ENCODE results near the gene TPH2. TPM values are rescaled to one million over a fixed set of nuclear protein-coding genes. Genes with fewer than 3 reads are reported as not detected.

TPH2 gene
- total and polyA plus RNA-seq, 9 of the 15 experiments (the other 6 are each of a cell fraction or from before 2014, with no cell fraction given): 0.06 to 0.28 (median 0.14) TPM; not detected in 4

GRCh38 chr12:72006766-72007165 lies 68.1 kb downstream of the TPH2 start:
- 0% methylated on average over 2 of the region's 2 CpGs for WGBS (ENCODE audit: insufficient coverage, low coverage, missing lambda C conversion rate)
- Histone ChIP-seq H4K20me1 (replicated peaks; ENCODE audit: control insufficient read depth, insufficient read depth, low read length) (no peaks in the 10 kb centered on the region), H3K27ac (ENCODE audit: extremely low read depth, low read depth, low read length) (no peak overlapping the region), H3K4me1 (replicated peaks in 1 of 2; ENCODE audit: control insufficient read depth in 2 of 2, insufficient read depth in 2 of 2, low read length in 2 of 2) (no peaks in the 10 kb centered on the region), H3K79me2 (ENCODE audit: control insufficient read depth, insufficient read depth, low read length) (no peaks in the 10 kb centered on the region), H3K36me3 (ENCODE audit: control insufficient read depth, insufficient read depth, low read length) (no peaks in the 10 kb centered on the region), H3K9ac (ENCODE audit: insufficient read depth in 1 of 2, low read depth in 2 of 2, low read length in 2 of 2) (no peak overlapping the region), H3K4me3 (no peak overlapping the region), H3K4me2 (ENCODE audit: insufficient read depth, low read length) (no peak overlapping the region), H3K9me3 (replicated peaks; ENCODE audit: control insufficient read depth, insufficient read depth, low read depth, low read length) (no peaks in the 10 kb centered on the region), H3K27me3 (ENCODE audit: control insufficient read depth in 2 of 2, insufficient read depth in 2 of 2, low read length in 2 of 2) (no peaks in the 10 kb centered on the region), H2AFZ (ENCODE audit: low read depth, low read length) (no peak overlapping the region), H3K9me1 (ENCODE audit: control insufficient read depth, insufficient read depth, low read length) (no peaks in the 10 kb centered on the region)
- ChIA-PET POLR2A (no interaction called here), CTCF (ENCODE audit: low intra/inter-chr PET ratio) (no interaction called here)
- FAIRE-seq (no peak), ATAC-seq (no peak), DNase-seq (ENCODE audit: extremely low read depth in 1 of 4, low spot score in 3 of 4) (no peak)
- no peak for TF ChIP-seq ZMIZ1 (IDR thresholded peaks at IDR 0.05; ENCODE audit: low read depth in 2 of 2, low read length in 2 of 2)
- TF ChIP-seq L3MBTL2 (IDR thresholded peaks at IDR 0.05): no peak
- no peak for TF ChIP-seq ARID1B (IDR thresholded peaks at IDR 0.05)
- no peak for TF ChIP-seq ARHGAP35 (IDR thresholded peaks at IDR 0.05; ENCODE audit: partially characterized antibody)
- TF ChIP-seq ZNF551 (CRISPR knock-in tag; IDR thresholded peaks at IDR 0.05): no peak
- no peak for TF ChIP-seq CREM (IDR thresholded peaks at IDR 0.05; ENCODE audit: low read depth)
- BruUV-seq (replicated peaks): no TSS peak
- in situ Hi-C loops (cut with MboI) (no loop called here), intact Hi-C loops (cut with micrococcal nuclease) (no loop called here)

All from K562 (cell line).